Endothelial cell of umbilical vein (primary cell): Measurements from ENCODE around the gene SLC38A9. TPM values are rescaled to one million over a fixed set of nuclear protein-coding genes. Genes with fewer than 3 reads are reported as not detected.

Experiments
- BruUV-seq: library from RNA; stranded (reverse); fragments of 400-500 nt; replicated peaks from 2 replicates; lab custom pipeline; 2021; lab: Mats Ljungman, UMichigan
- CTCF ChIA-PET: fragments of 300-600, 350-600 bp; sonication (Branson Sonifier 250); formaldehyde crosslinking; loops from one replicate; lab custom pipeline; 2021; ENCODE audit warnings: antibody characterized with exemption, inconsistent platforms; lab: Charles Lee
- POLR2A ChIA-PET: fragments of 300-600, 350-600 bp; sonication (Branson Sonifier 250); formaldehyde crosslinking; loops from one replicate; lab custom pipeline; 2021; ENCODE audit warnings: antibody characterized with exemption, inconsistent platforms; lab: Charles Lee
- DNase-seq: peaks from one replicate; pipeline ENCODE4 v3.0.0-alpha.2; 2011; ENCODE audit warnings: low read depth, low spot score
- FAIRE-seq: peaks from 2 replicates; lab custom pipeline; 2011; peaks lifted over from hg19 to GRCh38; lab: Jason Lieb, UNC
- H2AFZ ChIP-seq: 2 replicates; pipeline ENCODE4 v1.6.0; 2012; ENCODE audit warnings: low read depth, low read length, control low read depth, inconsistent platforms
- H3K27ac ChIP-seq: 2 replicates; pipeline ENCODE4 v1.5.1; 2011; ENCODE audit warnings: low read depth, mild to moderate bottlenecking, control low read depth, low read length, moderate library complexity; ENCODE audit not compliant: insufficient read depth
- H3K27me3 ChIP-seq, 2 experiments: 2 replicates each; pipeline versions ENCODE4 v1.6.0 to v1.6.1; 2011; ENCODE audit warnings: low read length in 2 of 2, mixed read lengths in 1 of 2; ENCODE audit not compliant: control insufficient read depth in 2 of 2, insufficient read depth in 2 of 2
- H3K36me3 ChIP-seq, 2 experiments: 2 replicates in 1 of 2; 3 replicates in 1 of 2; pipeline ENCODE4 v1.5.1; 2011; ENCODE audit warnings: low read length in 2 of 2, mild to moderate bottlenecking in 1 of 2, moderate library complexity in 1 of 2; ENCODE audit not compliant: control insufficient read depth in 2 of 2, insufficient read depth in 2 of 2; ENCODE audit errors: extremely low read depth in 1 of 2
- H3K4me1 ChIP-seq: 3 replicates; pipeline ENCODE4 v1.5.1; 2011; ENCODE audit warnings: mild to moderate bottlenecking, low read length; ENCODE audit not compliant: control insufficient read depth, insufficient read depth; ENCODE audit errors: extremely low read depth
- H3K4me2 ChIP-seq: 2 replicates; pipeline ENCODE4 v1.6.1; 2011; ENCODE audit warnings: low read length, control low read depth, mixed read lengths; ENCODE audit not compliant: insufficient read depth
- H3K4me3 ChIP-seq, 3 experiments: fragments of 200-600 bp in 1 of 3; sonication (generic), shearing (Covaris generic) in 1 of 3; replicated peaks in 1 of 3; 2 replicates each; pipeline ENCODE4 v1.5.1; 2011 to 2016; ENCODE audit warnings: control low read depth in 3 of 3, low read length in 3 of 3, mild to moderate bottlenecking in 2 of 3, inconsistent platforms in 1 of 3, low read depth in 1 of 3, moderate library complexity in 1 of 3; ENCODE audit not compliant: insufficient read depth in 1 of 3
- H3K79me2 ChIP-seq: 2 replicates; pipeline ENCODE4 v1.6.0; 2012; ENCODE audit warnings: low read length, inconsistent platforms; ENCODE audit not compliant: control insufficient read depth, insufficient read depth
- H3K9ac ChIP-seq: replicated peaks from 2 replicates; pipeline ENCODE3; 2011; ENCODE audit warnings: low read length, control low read depth; ENCODE audit not compliant: insufficient read depth; ENCODE audit errors: extremely low read depth
- H3K9me1 ChIP-seq: replicated peaks from 3 replicates; pipeline ENCODE4 v1.6.0; 2011; ENCODE audit warnings: mild to moderate bottlenecking, low read length; ENCODE audit not compliant: control insufficient read depth, insufficient read depth; ENCODE audit errors: extremely low read depth
- H3K9me3 ChIP-seq: replicated peaks from 2 replicates; pipeline ENCODE4 v1.5.1; 2012; ENCODE audit warnings: low read length, inconsistent platforms; ENCODE audit not compliant: control insufficient read depth, insufficient read depth
- H4K20me1 ChIP-seq: replicated peaks from 2 replicates; pipeline ENCODE3; 2011; ENCODE audit warnings: mild to moderate bottlenecking, low read length; ENCODE audit not compliant: control insufficient read depth, insufficient read depth; ENCODE audit errors: extremely low read depth
- CTCF ChIP-seq, 2 donors: IDR thresholded peaks; 1 replicate in 1 of 2; 2 replicates in 1 of 2; pipeline ENCODE4 v1.5.1; 2011; ENCODE audit warnings: low read length in 2 of 2, mild to moderate bottlenecking in 2 of 2, moderate library complexity in 2 of 2, control low read depth in 1 of 2, inconsistent platforms in 1 of 2, low read depth in 1 of 2; ENCODE audit not compliant: insufficient read depth in 1 of 2; ENCODE audit errors: extremely low read depth in 1 of 2
- EZH2 ChIP-seq: IDR thresholded peaks from 2 replicates; pipeline ENCODE4 v1.6.1; 2012; ENCODE audit warnings: borderline replicate concordance, low read depth, mild to moderate bottlenecking, moderate library complexity, low read length, inconsistent platforms; ENCODE audit not compliant: severe bottlenecking
- FOS ChIP-seq: IDR thresholded peaks from 2 replicates; pipeline ENCODE4 v1.6.1; 2011; ENCODE audit warnings: mild to moderate bottlenecking, low read length, moderate library complexity, borderline replicate concordance; ENCODE audit not compliant: insufficient read depth
- GATA2 ChIP-seq: IDR thresholded peaks from 2 replicates; pipeline ENCODE4 v1.7.0; 2011; ENCODE audit warnings: low read depth, mild to moderate bottlenecking, moderate library complexity, mixed read lengths, low read length; ENCODE audit not compliant: insufficient read length, insufficient read depth
- JUN ChIP-seq: IDR thresholded peaks from 2 replicates; pipeline ENCODE4 v1.6.1; 2011; ENCODE audit warnings: borderline replicate concordance, low read depth; ENCODE audit not compliant: insufficient read length, insufficient read depth
- dilution Hi-C: fragments of 300-500 bp; cut with MboI; formaldehyde crosslinking; loops from one replicate; pipeline ENCODE4 v1.15.0; 2019; ENCODE audit warnings: low sequenced_read_pairs; ENCODE audit not compliant: extremely low pct_ligation_motif_present
- intact Hi-C: fragments of 100-400 bp; cut with micrococcal nuclease; formaldehyde crosslinking; loops from one replicate; pipeline ENCODE4 v1.10.0; 2022
- polyA plus RNA-seq, 4 experiments: library from polyadenylated mRNA; depleted of rRNA in 3 of 4; stranded (reverse) in 3 of 4; unstranded in 1 of 4; fragments of >200 nt; gene quantifications; 2 replicates each; pipeline versions ENCODE4 v1.2.1 to v1.2.3, GENCODE V29; 2011 to 2012; ENCODE audit warnings: missing spikeins in 1 of 4
- total RNA-seq: library from RNA; stranded (reverse); gene quantifications from 2 replicates; pipeline ENCODE4 v1.2.3, GENCODE V29; 2021

The SLC38A9 gene
- total and polyA plus RNA-seq, 2 donors (not counting 3 experiments of a cell fraction or from before 2014, with no cell fraction given), result 14.1 to 24.9 TPM

- BruUV-seq, result no TSS peak
- Histone ChIP-seq H4K20me1 (no peaks in the 10 kb centered on the region), H3K9me3 (no peaks in the 10 kb centered on the region), H3K4me1 (no peaks in the 10 kb centered on the region), H3K4me3 (no peak overlapping the region), H3K9ac (no peak overlapping the region), H3K27ac (no peak overlapping the region), H3K9me1 (no peaks in the 10 kb centered on the region), H3K79me2 (no peaks in the 10 kb centered on the region), H3K36me3 (no peaks in the 10 kb centered on the region), H3K27me3 (no peaks in the 10 kb centered on the region), H2AFZ (no peak overlapping the region), H3K4me2 (no peak overlapping the region)
- dilution Hi-C loops, result no loop called here
- intact Hi-C loops, result no loop called here
- DNase-seq, result no peak
- POLR2A ChIA-PET, result no interaction called here
- FAIRE-seq, result no peak
- CTCF ChIA-PET, result no interaction called here
- no peak for TF ChIP-seq EZH2
- TF ChIP-seq GATA2, result no peak
- no peak for TF ChIP-seq JUN
- TF ChIP-seq FOS, result no peak
Observed at GRCh38 chr5:55747778-55748318, 35.7 kb upstream of the SLC38A9 start.

- H2AFZ ChIP-seq, result no peak overlapping the region
- H3K27me3 ChIP-seq, result no peaks in the 10 kb centered on the region
- ChIA-PET POLR2A (no interaction called here), CTCF (interaction anchor here (1.7 kb wide), 1 partner anchor 9 kb away, joined by 5 read pairs; no protein-coding TSS in a partner anchor)
- H4K20me1 ChIP-seq, result no peaks in the 10 kb centered on the region
- TF ChIP-seq CTCF (IDR thresholded peaks at IDR 0.05; ENCODE audit: extremely low read depth in 1 of 2, insufficient read depth in 1 of 2, low read depth in 1 of 2, low read length in 2 of 2) (no peak), GATA2 (no peak), EZH2 (no peak)
- intact Hi-C loops (no loop called here), dilution Hi-C loops (no loop called here)
- no peak overlapping the region for H3K4me2 ChIP-seq
- no peaks in the 10 kb centered on the region for H3K4me1 ChIP-seq
- FAIRE-seq (no peak), DNase-seq (no peak)
- no peaks in the 10 kb centered on the region for H3K9me1 ChIP-seq
- H3K4me3 ChIP-seq, result no peak overlapping the region
- H3K9ac ChIP-seq, result no peak overlapping the region
- no peak overlapping the region for H3K27ac ChIP-seq
- no peaks in the 10 kb centered on the region for H3K36me3 ChIP-seq
- H3K9me3 ChIP-seq, result no peaks in the 10 kb centered on the region
- BruUV-seq, result no TSS peak
- H3K79me2 ChIP-seq, result no peaks in the 10 kb centered on the region
Observed at GRCh38 chr5:55742778-55743177, 30.7 kb upstream of the SLC38A9 start.
